ENCODE results near the gene SLC25A17.

DNA sequence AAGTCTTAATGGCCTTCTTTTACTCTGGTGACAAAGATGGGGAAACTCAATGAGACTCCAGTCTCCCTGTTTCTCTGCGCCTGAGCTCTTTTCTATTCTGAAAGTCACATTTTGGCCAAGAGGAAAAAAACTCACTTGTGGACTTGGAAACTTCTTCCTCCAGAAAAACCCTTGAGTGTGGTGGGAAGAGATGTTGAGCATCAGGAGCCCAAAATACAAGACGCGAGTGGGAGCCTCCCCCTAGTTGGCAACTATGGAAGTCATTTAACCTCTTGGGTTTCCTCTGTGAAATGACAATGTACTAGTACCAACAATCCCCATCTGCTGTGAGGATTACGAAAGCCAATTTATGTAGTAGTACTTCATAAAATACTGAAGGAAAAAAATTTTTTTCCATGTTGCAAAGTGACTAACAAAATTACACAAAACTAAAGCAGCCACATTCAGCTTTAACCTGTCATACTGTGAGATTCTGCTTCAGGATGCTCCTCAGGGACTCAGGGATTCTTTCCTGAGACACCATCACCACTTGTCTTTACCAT lies 524 bp upstream of the SLC25A17 start:
- TF ChIP-seq POLR2A (IDR thresholded peaks at IDR 0.05; ENCODE audit: low read length) (peak; percentile 56), GATA1 (IDR thresholded peaks at IDR 0.05; ENCODE audit: low read depth, low read length) (no peak)
